HT-29 (cell line): ENCODE measurements around the gene ING4. TPM values are rescaled to one million over a fixed set of nuclear protein-coding genes. Genes with fewer than 3 reads are reported as not detected.

Source experiments
- DNase-seq: peaks from one replicate; pipeline ENCODE4 v3.0.0-alpha.2; 2015; ENCODE audit warnings: low spot score
- total RNA-seq: library from RNA; depleted of rRNA; stranded (reverse); fragments of >200 nt; shearing (Covaris generic); gene quantifications from 2 replicates; pipeline ENCODE4 v1.2.3, GENCODE V29; 2014

ING4 gene
- total RNA-seq, 1 experiment from 2014 or later, result 25.1 TPM

- peak; percentile 61 for DNase-seq
Measured at GRCh38 chr12:6688543-6688998, 25.7 kb upstream of the ING4 start.

DNA sequence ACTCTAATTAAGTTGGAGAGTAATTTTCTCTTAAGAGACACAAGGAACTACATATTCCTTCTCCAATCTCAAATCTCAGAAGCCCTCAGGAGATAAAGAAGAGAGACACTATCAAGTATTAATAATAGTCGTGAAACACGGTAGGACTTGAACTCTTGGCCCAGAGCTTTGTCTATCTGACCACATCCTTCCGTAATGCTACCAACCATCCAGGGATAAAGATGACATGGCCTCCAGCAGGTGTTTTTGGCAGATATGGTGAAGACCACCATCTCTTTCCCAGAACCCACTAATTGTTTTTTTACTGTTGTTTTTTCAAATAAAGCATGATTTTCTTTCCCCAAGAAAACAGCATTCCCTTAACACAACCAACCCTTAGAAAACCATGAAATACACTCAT, 22.9 kb upstream of the ING4 start:
- no peak for DNase-seq

DNA sequence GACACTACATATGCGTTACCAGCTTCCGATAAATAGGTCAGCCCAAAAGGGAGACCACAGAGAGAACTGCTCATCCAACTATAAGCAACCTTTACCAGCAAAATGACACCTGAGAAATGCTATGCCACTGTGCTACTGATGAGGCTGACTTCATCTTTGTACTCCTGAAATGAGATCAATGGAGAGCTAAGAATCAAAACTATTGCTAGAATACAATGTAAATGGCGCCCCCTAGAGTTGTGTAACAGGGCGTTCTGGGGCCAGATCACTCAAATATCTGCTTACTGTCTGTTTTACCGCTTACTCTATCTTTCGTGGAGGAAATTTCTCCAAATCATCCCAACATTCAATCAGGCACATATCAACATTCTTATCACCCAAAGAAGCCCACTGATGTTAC, 21.7 kb upstream of the ING4 start:
- peak; percentile 27 for DNase-seq

- no peak for DNase-seq
Measured at GRCh38 chr12:6676962-6677361, 14.0 kb upstream of the ING4 start.

DNA sequence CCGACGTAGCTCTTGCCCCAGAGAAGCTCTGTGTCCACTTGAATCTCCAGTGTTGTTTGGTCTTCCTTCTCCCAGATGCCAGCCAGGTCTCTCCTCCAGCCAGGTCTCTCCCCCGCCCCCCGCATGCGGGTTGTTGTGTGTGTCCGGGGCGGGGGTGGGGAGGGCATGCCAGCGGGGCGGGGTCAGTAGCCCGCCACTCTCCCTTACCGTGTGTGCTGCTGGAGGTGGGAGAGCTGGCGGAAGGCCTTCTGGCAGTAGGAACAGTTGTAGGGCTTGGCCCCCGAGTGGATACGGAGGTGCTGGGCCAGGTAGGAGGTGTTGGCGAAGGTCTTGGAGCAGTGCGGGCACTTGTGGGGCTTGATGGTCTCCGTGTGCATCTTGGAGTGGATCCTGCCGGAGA, 9.2 kb upstream of the ING4 start:
- DNase-seq, result no peak

DNA sequence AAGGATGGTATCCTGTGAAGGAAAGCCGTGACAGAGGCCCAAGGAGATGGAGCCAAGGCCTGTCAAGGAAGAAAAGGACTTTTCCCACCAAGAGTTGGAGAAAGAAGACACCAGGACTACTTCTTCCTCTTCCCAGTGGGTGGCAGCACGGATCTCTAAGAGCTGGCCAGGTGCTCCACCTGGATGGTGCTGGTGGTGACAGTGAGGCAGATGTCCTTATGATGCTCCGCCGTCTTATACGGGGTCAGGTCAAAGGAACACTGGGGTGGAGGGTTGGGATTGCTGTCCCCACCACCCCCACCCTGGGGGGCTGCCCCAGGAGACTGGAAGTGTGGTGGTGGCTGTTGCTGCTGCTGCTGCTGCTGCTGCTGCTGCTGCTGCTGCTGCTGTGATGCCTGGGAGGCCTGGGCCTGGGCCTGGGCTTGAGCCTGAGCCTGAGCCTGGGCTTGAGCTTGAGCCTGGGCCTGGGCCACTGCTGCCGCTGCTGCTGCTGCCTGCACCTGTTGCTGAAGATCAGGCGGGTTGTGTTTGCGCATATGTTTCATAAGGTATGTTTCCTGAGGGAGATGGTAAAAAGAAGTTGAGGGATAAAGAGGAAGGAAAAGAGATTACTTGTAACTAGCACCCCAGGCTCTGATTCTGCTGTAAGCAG, 4.8 kb upstream of the ING4 start:
- DNase-seq, result peak; percentile 52

- no peak for DNase-seq
Measured at GRCh38 chr12:6666211-6666610, 3.3 kb upstream of the ING4 start.

DNA sequence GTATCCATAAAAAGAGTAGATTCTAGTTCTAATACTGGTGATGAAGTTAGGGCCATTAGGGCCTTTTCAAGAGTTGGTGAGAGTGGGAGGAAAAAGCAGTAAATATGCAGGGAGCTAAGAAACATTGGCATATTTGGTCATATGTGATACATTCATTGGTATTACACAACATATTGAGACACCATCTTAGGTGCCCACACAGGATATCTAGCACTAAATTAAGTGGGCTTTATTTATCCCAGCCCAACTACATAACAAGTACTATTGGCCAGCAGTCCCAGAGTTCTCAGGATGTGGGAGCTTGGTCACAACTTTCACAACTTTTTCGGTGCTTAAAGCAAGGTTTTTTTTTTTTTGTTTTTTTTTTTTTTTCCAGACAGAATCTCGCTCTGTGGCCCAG, 2.0 kb upstream of the ING4 start:
- DNase-seq, result no peak

DNA sequence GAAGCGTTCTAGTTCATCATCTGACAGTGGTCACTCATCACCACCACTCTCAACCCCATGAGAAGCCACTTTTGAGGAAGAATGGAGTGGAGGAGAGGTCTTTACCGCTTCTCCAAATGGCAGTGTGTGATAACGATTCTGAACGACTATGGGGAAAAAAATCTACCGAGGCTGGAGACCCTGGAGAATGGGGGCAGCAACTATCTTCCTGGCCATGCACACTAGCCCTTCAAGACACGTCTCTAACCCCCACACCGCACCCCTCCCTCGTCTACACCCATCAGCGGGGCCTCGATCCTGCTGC, 365 bp downstream of the ING4 start:
- no peak for DNase-seq

- DNase-seq, result no peak
Measured at GRCh38 chr12:6653987-6654386, 8.9 kb downstream of the ING4 start.

- DNase-seq, result no peak
Measured at GRCh38 chr12:6653342-6653741, 9.6 kb downstream of the ING4 start.

GRCh38 chr12:6652391-6652790, 10.5 kb downstream of the ING4 start:
- DNase-seq, result no peak

DNA sequence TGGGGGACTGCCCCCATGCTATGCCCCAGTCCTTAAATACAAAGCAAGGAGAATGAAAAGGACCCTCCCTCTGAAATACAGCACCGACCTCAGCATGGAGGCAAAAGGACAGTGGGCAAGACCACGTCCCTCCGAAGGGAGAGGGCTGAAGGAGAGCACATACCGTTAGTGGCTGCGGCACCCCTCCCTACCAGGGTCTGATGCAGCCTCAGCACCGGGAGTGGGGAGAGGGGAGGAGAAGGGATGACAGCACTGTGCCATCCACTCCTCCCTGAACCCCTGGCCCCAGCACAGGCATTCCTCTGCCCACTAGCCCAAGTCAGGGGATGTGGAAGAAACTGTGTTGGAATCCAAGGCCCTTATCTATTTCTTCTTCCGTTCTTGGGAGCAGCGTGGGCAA, 12.1 kb downstream of the ING4 start:
- no peak for DNase-seq

GRCh38 chr12:6647083-6647604, 15.8 kb downstream of the ING4 start, which contains the start of gene ACRBP:
Gene ACRBP (minus strand): TSS chr12:6647432. CDS start chr12:6647366, 66 bp downstream.
- peak; percentile 58 for DNase-seq

DNA sequence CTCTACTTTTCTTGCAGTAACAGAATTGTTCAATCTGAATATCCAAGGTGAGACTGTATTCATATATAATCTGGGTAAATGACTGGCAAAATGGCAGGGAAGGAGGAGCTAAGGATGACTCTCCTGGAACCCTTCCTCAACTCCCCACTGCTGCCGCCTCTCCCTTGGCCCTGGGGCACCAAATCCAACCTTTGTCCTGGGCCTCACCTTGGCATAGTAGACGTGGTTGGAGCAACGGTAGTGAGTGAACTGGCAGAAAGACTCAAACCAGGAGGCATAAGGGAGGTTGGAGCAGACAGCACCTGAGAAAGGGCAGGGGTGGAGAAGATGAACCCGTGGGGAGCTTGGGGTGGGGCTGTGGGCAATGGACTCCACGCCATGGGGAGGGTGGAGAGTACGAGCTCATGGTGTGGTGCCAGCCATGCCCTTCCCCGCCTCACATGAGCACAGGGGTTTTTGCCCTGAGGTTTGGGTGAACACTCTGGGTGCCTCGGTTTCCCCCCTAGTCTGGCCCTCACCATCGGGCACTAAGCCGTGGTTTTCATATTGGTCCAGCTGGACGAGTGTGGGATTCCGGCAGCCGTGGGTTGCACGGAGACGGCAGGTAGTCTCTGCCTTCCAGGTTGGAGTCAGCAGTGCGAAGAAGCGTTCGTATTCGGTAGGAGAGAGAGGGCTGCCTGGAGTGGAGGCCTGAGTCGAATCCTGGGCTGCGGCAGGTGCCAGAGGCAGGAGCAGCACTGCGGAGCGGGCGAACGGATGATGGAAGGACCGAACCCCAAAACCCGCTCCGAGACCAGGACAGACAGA, 16.4 kb downstream of the ING4 start:
- no peak for DNase-seq

DNA sequence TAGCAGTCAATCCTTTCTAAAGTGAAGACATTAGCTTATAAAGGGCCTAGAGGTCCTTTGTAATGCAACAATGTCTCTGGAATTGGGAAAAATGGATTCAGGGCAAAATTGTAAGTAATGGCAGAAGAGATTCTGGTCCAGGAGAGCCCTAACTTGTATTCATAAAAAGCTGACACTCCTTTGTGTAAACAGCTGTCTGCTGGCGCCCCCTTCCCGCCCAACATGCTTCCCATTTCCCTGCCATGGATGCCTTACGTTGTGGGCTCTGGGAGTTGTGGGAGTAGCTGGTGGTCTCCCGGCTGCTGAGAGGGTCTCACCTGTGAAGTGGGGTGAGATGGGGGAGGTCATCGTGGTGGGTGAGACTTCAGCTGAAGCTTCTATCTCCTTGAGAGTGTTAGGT, 18.0 kb downstream of the ING4 start:
- no peak for DNase-seq

DNA sequence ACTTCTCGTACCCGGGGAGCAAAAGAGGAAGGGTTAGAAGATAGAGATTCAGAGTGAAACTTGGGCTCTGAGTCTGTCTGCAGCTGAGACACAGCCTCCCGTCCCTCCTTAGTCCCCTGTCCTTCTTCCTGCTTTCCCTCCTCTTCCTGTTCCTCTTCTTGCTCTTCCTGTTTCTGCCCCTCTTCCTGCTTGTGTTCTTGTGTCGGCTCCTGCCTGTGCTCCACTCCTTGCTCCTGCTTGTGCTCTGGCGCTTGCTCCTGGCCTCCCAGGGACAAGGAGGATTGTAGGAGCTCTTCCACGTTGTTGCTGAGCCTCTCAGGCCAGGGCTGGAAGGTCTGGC, 18.7 kb downstream of the ING4 start:
- no peak for DNase-seq

DNA sequence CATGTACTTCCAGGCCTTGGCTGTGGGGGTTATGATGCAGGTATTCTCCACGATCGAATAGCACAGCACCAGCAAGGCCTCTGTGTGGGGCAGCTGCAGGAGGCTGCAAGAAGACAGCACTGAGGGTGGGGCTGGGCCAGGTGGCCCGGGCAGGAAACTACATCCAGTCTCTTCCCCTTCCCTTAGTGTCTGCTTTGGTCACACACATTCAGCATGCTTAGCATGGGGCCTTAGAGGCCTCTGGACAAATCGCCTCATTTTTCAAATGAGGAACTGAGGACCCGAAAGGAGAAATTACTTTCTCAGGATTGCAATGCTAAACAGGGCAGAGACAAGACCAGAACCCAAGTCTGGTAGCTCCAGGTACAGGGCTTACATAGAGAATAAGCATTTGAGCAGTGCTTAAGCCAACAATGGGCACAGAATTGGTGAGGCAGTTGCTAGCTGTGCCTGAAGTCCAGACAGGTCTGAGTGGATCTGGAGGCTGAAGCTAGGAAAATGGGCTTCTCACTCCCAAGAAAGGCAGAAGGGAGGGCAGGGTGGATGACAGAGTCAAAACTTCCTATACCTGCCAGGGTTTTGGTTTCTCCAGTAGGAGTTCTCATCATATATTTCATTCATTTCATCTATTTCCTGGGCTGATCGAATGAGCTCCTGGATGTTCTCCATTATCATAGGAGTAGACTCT, 19.2 kb downstream of the ING4 start:
- DNase-seq, result no peak

DNA sequence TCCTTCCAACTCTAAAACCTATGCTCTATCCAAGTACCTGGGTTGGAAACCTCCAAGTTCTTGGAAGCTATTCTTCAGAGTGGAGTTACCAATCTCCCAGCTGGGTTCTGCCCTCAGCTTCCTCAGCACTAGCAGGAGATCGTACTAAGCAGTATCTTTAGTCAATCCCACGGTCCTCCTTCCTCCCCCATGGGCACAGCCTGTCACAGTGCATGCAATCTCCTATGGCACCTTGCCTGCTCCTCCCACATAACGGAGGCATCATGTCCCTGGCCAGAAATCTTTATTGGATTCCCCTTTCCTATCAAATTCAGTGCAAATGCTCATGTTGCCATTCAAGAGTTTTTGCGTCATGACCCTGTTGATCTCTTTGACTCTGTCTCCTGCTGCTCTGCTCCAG, 21.8 kb downstream of the ING4 start:
- no peak for DNase-seq

DNA sequence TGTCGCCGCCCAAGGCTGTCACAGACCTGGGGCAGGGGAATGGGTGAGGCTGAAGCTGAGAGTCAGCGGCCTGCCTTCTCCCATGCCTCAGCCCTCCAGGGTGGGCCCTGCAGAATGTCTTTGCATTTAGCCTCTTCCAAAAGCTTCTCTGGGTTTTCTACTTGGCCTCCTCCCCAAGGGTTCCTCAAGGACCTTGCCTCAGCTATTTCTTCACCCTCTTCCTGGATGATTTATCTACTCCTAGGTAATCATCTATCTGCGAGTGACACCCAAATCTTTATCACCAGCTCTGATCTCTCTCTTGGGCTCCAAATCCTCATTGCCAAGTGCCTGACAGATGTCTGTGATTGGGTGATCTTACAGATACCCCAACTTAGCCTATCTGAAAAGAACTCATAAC, 22.4 kb downstream of the ING4 start:
- DNase-seq, result no peak

GRCh38 chr12:6639151-6639801, 23.6 kb downstream of the ING4 start:
- DNase-seq, result no peak

DNA sequence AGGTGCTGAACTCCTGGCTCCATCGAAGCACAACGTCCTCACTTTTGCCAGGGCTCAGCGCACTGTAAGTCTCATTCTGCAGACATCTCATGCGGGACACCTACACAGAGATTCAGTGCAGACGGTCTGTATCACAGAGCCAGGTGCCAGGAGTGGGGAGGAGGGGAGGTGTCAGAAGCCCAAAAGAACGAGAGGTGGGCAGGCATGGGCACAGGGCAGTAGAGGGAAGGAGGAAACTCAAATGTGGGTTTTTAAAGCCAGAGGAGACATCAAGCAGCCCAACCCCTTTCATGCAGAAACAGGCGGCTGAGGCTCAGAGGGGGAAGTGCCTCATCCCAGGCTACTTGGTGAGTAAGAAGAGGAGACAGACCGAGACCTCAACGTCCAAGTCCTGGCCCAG, 24.6 kb downstream of the ING4 start:
- DNase-seq, result no peak
